Nucleus accumbens (tissue), 56 donors: ENCODE results near the gene CTCFL.

Experiments
- DNase-seq, 56 donors: peaks; one replicate each; lab custom pipeline; 2025; lab: John Stamatoyannopoulos, UW

CTCFL gene

GRCh38 chr20:57450931-57451330 lies 74.0 kb downstream of the CTCFL start:
- DNase-seq = no peak

GRCh38 chr20:57450419-57450818 lies 74.5 kb downstream of the CTCFL start:
- DNase-seq = peak in 10 of 56 donors; percentile 6 to 32 (median 20)

DNA sequence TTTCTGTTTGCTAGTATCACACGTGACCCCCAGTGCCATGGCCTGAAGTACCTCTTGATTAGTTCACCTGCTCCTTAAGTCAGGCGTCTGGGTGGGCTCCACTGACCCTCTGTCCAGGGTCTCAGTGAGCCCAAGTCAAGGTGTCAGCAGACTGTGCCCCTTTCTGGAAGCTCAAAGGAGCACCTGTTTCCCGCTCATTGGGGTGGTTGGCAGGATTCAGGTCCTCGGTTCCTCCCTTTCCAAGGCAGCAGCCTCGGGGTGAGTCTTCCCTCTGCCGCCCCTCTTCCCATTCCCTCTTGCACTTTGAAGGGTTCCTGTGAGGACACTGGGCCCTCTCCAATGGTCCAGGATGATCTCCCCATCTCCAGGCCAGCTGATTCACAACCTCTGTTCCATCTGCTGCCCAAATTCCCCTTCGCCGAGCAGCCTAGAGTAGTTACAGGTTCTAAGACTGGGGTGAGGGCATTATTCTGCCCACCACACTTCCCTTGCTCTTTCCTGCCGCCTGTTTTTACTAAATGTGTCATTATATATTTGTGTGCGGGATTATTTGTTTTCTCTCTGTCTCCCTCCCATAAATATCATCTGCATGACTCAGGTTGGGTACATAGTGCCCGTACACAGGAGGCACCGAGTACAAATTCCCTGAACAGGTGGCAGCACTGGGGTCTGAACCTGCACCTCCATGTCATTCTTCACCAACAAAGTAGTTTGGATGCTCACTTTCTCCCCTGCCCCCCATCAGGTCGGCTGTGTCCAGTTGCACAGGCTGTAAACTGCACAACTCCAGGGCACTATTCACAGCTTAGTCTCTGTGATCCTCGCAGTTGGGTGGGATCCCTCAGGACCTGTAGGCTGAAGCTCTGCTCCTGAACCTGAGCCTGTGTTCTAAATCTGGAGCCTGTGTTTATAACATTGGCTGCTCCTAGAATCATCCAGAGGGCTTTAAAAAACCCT lies 75.3 kb downstream of the CTCFL start:
- no peak for DNase-seq

GRCh38 chr20:57448764-57449354 lies 76.1 kb downstream of the CTCFL start:
- DNase-seq = no peak
